GM19240 (cell line): ENCODE results near the gene TSGA10.

Experiments used
- DNase-seq: peaks from one replicate; pipeline ENCODE4 v3.0.0; 2011; ENCODE audit warnings: low spot score; ENCODE audit not compliant: insufficient read length

TSGA10 gene

GRCh38 chr2:98947554-98947953 lies 207.2 kb downstream of the TSGA10 start:
- DNase-seq = no peak
